Prostate gland (tissue), 2 donors: Measurements from ENCODE around the gene HNRNPM.

ENCODE experiments used
- POLR2A ChIP-seq: fragments of 450-650 bp; IDR thresholded peaks from one replicate; pipeline ENCODE4 v1.6.1; 2016; ENCODE audit warnings: antibody characterized with exemption, mild to moderate bottlenecking
- TF ChIP-seq, protein P1 (sequence below), 4 experiments: fragments of 200-600 bp in 2 of 4; fragments of 450-650 bp in 2 of 4; sonication (generic) in 2 of 4; IDR thresholded peaks; 1 replicate in 3 of 4; 2 replicates in 1 of 4; pipeline ENCODE4 v1.5.1; 2016 to 2019; ENCODE audit warnings: antibody characterized with exemption in 4 of 4, mild to moderate bottlenecking in 2 of 4, moderate library complexity in 2 of 4

DNA sequence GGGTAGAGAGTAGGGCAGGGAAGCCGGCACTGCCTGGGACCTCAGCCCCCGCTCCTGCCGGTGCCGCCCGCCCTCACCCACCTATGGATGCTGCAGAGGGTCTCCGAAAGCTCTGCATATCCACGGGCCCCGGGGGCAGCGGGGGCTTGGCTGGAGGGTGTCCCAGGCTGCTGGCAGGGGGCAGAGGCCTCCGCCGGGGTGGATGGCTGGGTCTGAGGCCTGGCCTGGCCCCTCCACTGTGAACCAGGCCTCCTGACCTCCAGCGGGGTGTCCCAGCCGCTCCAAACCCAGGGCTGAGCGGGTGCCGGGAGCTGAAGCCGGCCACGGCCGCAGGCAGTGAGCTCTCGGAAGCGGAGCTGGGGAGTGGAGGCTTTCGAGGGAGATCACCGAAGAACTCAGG is 53.5 kb downstream of the HNRNPM start:
- no peak for TF ChIP-seq POLR2A
- TF ChIP-seq, protein P1, sequence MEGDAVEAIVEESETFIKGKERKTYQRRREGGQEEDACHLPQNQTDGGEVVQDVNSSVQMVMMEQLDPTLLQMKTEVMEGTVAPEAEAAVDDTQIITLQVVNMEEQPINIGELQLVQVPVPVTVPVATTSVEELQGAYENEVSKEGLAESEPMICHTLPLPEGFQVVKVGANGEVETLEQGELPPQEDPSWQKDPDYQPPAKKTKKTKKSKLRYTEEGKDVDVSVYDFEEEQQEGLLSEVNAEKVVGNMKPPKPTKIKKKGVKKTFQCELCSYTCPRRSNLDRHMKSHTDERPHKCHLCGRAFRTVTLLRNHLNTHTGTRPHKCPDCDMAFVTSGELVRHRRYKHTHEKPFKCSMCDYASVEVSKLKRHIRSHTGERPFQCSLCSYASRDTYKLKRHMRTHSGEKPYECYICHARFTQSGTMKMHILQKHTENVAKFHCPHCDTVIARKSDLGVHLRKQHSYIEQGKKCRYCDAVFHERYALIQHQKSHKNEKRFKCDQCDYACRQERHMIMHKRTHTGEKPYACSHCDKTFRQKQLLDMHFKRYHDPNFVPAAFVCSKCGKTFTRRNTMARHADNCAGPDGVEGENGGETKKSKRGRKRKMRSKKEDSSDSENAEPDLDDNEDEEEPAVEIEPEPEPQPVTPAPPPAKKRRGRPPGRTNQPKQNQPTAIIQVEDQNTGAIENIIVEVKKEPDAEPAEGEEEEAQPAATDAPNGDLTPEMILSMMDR (IDR thresholded peaks at IDR 0.05), result no peak
